ENCODE measurements around the gene SIMC1. TPM values are rescaled to one million over a fixed set of nuclear protein-coding genes. Genes with fewer than 3 reads are reported as not detected.
A peak's percentile ranks its signal among the peaks of the same experiment; 100 is the strongest.

Gene SIMC1
- total RNA-seq, 1 experiment from 2014 or later: 5.4 TPM

- in situ Hi-C loops (cut with HindIII; ENCODE audit: low pct_unique_long_range_greater_than_20kb, low sequenced_read_pairs): no loop called here
- peak; percentile 28 for DNase-seq (ENCODE audit: low read depth, low spot score)
Observed at GRCh38 chr5:176371621-176372539, 133.7 kb downstream of the SIMC1 start.

GRCh38 chr5:176373100-176373818 lies 135.0 kb downstream of the SIMC1 start:
- DNase-seq (ENCODE audit: low read depth, low spot score): no peak
- in situ Hi-C loops (cut with HindIII; ENCODE audit: low pct_unique_long_range_greater_than_20kb, low sequenced_read_pairs): no loop called here

GRCh38 chr5:176379881-176380280 lies 141.7 kb downstream of the SIMC1 start:
- no peak for DNase-seq (ENCODE audit: low read depth, low spot score)
- in situ Hi-C loops (cut with HindIII; ENCODE audit: low pct_unique_long_range_greater_than_20kb, low sequenced_read_pairs): no loop called here

- no peak for DNase-seq (ENCODE audit: low read depth, low spot score)
- in situ Hi-C loops (cut with HindIII; ENCODE audit: low pct_unique_long_range_greater_than_20kb, low sequenced_read_pairs): no loop called here
Observed at GRCh38 chr5:176381423-176381822, 143.2 kb downstream of the SIMC1 start.

GRCh38 chr5:176381979-176382378 lies 143.8 kb downstream of the SIMC1 start:
- in situ Hi-C loops (cut with HindIII; ENCODE audit: low pct_unique_long_range_greater_than_20kb, low sequenced_read_pairs): no loop called here

GRCh38 chr5:176382721-176383120 lies 144.5 kb downstream of the SIMC1 start:
- in situ Hi-C loops (cut with HindIII; ENCODE audit: low pct_unique_long_range_greater_than_20kb, low sequenced_read_pairs): no loop called here
- no peak for DNase-seq (ENCODE audit: low read depth, low spot score)

More at GRCh38 chr5:176381979-176382378, 143.8 kb downstream of the SIMC1 start:
- DNase-seq (ENCODE audit: low read depth, low spot score): no peak

- in situ Hi-C loops (cut with HindIII; ENCODE audit: low pct_unique_long_range_greater_than_20kb, low sequenced_read_pairs): no loop called here
- DNase-seq (ENCODE audit: low read depth, low spot score): no peak
Observed at GRCh38 chr5:176383248-176383905, 145.2 kb downstream of the SIMC1 start.

- in situ Hi-C loops (cut with HindIII; ENCODE audit: low pct_unique_long_range_greater_than_20kb, low sequenced_read_pairs): no loop called here
- no peak for DNase-seq (ENCODE audit: low read depth, low spot score)
Observed at GRCh38 chr5:176383961-176384360, 145.7 kb downstream of the SIMC1 start.

GRCh38 chr5:176384366-176384930 lies 146.2 kb downstream of the SIMC1 start:
- no peak for DNase-seq (ENCODE audit: low read depth, low spot score)
- in situ Hi-C loops (cut with HindIII; ENCODE audit: low pct_unique_long_range_greater_than_20kb, low sequenced_read_pairs): no loop called here

- DNase-seq (ENCODE audit: low read depth, low spot score): no peak
- in situ Hi-C loops (cut with HindIII; ENCODE audit: low pct_unique_long_range_greater_than_20kb, low sequenced_read_pairs): no loop called here
Observed at GRCh38 chr5:176384991-176385390, 146.8 kb downstream of the SIMC1 start.

GRCh38 chr5:176386491-176386890 lies 148.3 kb downstream of the SIMC1 start:
- in situ Hi-C loops (cut with HindIII; ENCODE audit: low pct_unique_long_range_greater_than_20kb, low sequenced_read_pairs): no loop called here
- no peak for DNase-seq (ENCODE audit: low read depth, low spot score)

GRCh38 chr5:176387384-176387925 lies 149.2 kb downstream of the SIMC1 start:
- in situ Hi-C loops (cut with HindIII; ENCODE audit: low pct_unique_long_range_greater_than_20kb, low sequenced_read_pairs): no loop called here
- DNase-seq (ENCODE audit: low read depth, low spot score): no peak

GRCh38 chr5:176388003-176388443 lies 149.8 kb downstream of the SIMC1 start:
- in situ Hi-C loops (cut with HindIII; ENCODE audit: low pct_unique_long_range_greater_than_20kb, low sequenced_read_pairs): no loop called here

GRCh38 chr5:176388444-176389134 lies 150.4 kb downstream of the SIMC1 start, which contains the start of the genes HIGD2A and NOP16:
Gene HIGD2A, plus strand, starts transcription at chr5:176388751. Its CDS starts 69 bp downstream, at chr5:176388820.
Gene NOP16, minus strand, starts transcription at chr5:176388598. Its CDS starts 59 bp downstream, at chr5:176388539.
- in situ Hi-C loops (cut with HindIII; ENCODE audit: low pct_unique_long_range_greater_than_20kb, low sequenced_read_pairs): no loop called here
- DNase-seq (ENCODE audit: low read depth, low spot score): peak; percentile 98

More at GRCh38 chr5:176388003-176388443, 149.8 kb downstream of the SIMC1 start:
- peak; percentile 24 for DNase-seq (ENCODE audit: low read depth, low spot score)

- no peak for DNase-seq (ENCODE audit: low read depth, low spot score)
- in situ Hi-C loops (cut with HindIII; ENCODE audit: low pct_unique_long_range_greater_than_20kb, low sequenced_read_pairs): no loop called here
Observed at GRCh38 chr5:176389135-176390123, 151.2 kb downstream of the SIMC1 start.

- no peak for DNase-seq (ENCODE audit: low read depth, low spot score)
- in situ Hi-C loops (cut with HindIII; ENCODE audit: low pct_unique_long_range_greater_than_20kb, low sequenced_read_pairs): no loop called here
Observed at GRCh38 chr5:176391479-176391878, 153.3 kb downstream of the SIMC1 start.

All from SK-MEL-5 (cell line).